PC-9 (cell line): ENCODE results near the gene DPH1. TPM values are rescaled to one million over a fixed set of nuclear protein-coding genes. Genes with fewer than 3 reads are reported as not detected.
A peak's percentile ranks its signal among the peaks of the same experiment; 100 is the strongest.

Experiments used
- BruUV-seq: library from RNA; stranded (reverse); fragments of 400-500 nt; replicated peaks from 2 replicates; lab custom pipeline; 2021; lab: Mats Ljungman, UMichigan
- CTCF ChIA-PET: fragments of 300-600 bp; sonication (Branson Sonifier 250); formaldehyde crosslinking; loops from one replicate; lab custom pipeline; 2022; ENCODE audit warnings: antibody characterized with exemption; lab: Charles Lee
- POLR2A ChIA-PET: fragments of 300-600 bp; sonication (Branson Sonifier 250); formaldehyde crosslinking; loops from one replicate; lab custom pipeline; 2022; ENCODE audit warnings: antibody characterized with exemption; ENCODE audit not compliant: unreplicated experiment; lab: Charles Lee
- DNase-seq, 2 experiments: peaks; one replicate each; pipeline versions ENCODE4 v3.0.0 to v3.0.0-alpha.2; 2015 to 2022; ENCODE audit warnings: mixed read lengths in 1 of 2
- H2AFZ ChIP-seq: fragments of 200-600 bp; sonication (generic); 2 replicates; pipeline ENCODE4 v1.8.1; 2017; ENCODE audit warnings: antibody characterized with exemption
- H3F3A ChIP-seq: fragments of 200-600 bp; sonication (generic); 2 replicates; pipeline ENCODE4 v1.8.1; 2017; ENCODE audit warnings: antibody characterized with exemption, mild to moderate bottlenecking, low read depth; ENCODE audit not compliant: insufficient read depth
- H3K27ac ChIP-seq: fragments of 200-600 bp; sonication (generic); 2 replicates; pipeline ENCODE4 v1.6.1; 2016; ENCODE audit warnings: mixed run types
- H3K27me3 ChIP-seq: fragments of 200-600 bp; sonication (generic); 2 replicates; pipeline ENCODE4 v1.6.1; 2016; ENCODE audit warnings: low read depth, mixed run types; ENCODE audit not compliant: insufficient read depth
- H3K36me3 ChIP-seq: fragments of 200-600 bp; sonication (generic); 2 replicates; pipeline ENCODE4 v1.6.1; 2016; ENCODE audit warnings: low read depth, mixed run types
- H3K4me1 ChIP-seq: fragments of 200-600 bp; sonication (generic); replicated peaks from 2 replicates; pipeline ENCODE4 v1.6.1; 2016; ENCODE audit warnings: mixed run types; ENCODE audit not compliant: insufficient read depth
- H3K4me2 ChIP-seq: fragments of 200-600 bp; sonication (generic); 2 replicates; pipeline ENCODE4 v1.6.1; 2017; ENCODE audit warnings: mixed run types
- H3K4me3 ChIP-seq: fragments of 200-600 bp; sonication (generic); 2 replicates; pipeline ENCODE4 v1.6.1; 2016; ENCODE audit warnings: mixed run types
- H3K79me2 ChIP-seq: fragments of 200-600 bp; sonication (generic); 2 replicates; pipeline ENCODE4 v1.6.1; 2017; ENCODE audit warnings: low read depth, mixed run types
- H3K9me2 ChIP-seq: fragments of 200-600 bp; sonication (generic); 2 replicates; pipeline ENCODE4 v1.8.1; 2017; ENCODE audit warnings: mild to moderate bottlenecking; ENCODE audit not compliant: insufficient read depth
- H3K9me3 ChIP-seq: fragments of 200-600 bp; sonication (generic); 2 replicates; pipeline ENCODE4 v1.8.1; 2016; ENCODE audit warnings: low read depth; ENCODE audit not compliant: insufficient read depth
- H4K20me1 ChIP-seq: fragments of 200-600 bp; sonication (generic); 2 replicates; pipeline ENCODE4 v1.8.1; 2017; ENCODE audit not compliant: insufficient read depth
- EZH2 ChIP-seq: fragments of 200-600 bp; sonication (generic); IDR thresholded peaks from 2 replicates; pipeline ENCODE4 v1.8.0; 2017; ENCODE audit warnings: antibody characterized with exemption, low read depth
- intact Hi-C: fragments of 100-400 bp; cut with micrococcal nuclease; formaldehyde crosslinking; loops from one replicate; pipeline ENCODE4 v1.10.0; 2022; ENCODE audit not compliant: unreplicated experiment
- total RNA-seq: library from RNA; stranded (reverse); gene quantifications from 2 replicates; pipeline ENCODE4 v1.2.3, GENCODE V29; 2021
- TF ChIP-seq, protein P1 (sequence below): fragments of 200-600 bp; sonication (generic); conservative IDR thresholded peaks from 2 replicates; pipeline ENCODE4 v1.6.1; 2017; ENCODE audit warnings: mixed run types, antibody characterized with exemption, mild to moderate bottlenecking, moderate library complexity

DPH1 gene
- total RNA-seq, 1 experiment from 2014 or later, result 36.7 TPM

DNA sequence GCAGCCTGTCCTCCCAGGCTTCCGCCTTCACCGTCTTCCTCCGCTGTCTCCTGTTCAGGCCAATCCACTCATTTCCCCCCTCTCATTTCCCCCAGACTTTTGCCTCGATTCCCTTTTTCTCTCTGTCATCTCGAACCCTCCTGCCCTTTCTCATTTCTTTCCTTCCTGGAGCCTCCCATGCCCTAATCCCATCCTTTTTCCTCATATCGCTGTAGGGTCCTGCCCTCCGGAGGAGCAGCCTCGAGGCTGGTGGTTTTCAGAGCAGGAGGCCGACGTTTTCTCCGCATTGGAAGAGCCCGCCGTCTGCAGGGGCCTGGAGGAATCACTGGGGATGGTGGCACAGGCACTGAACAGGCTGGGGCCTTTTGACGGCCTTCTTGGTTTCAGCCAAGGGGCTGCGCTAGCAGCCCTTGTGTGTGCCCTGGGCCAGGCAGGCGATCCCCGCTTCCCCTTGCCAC, 12.5 kb downstream of the DPH1 start:
- Histone ChIP-seq H3K36me3 (peaks cover 7% of the 10 kb centered on the region; the same call in 1 of the 2 replicates), H3K9me2 (no peaks in the 10 kb centered on the region), H4K20me1 (no peaks in the 10 kb centered on the region), H3K79me2 (peaks cover 19% of the 10 kb centered on the region), H3K9me3 (no peaks in the 10 kb centered on the region), H3F3A (peaks cover 41% of the 10 kb centered on the region), H3K27me3 (no peaks in the 10 kb centered on the region), H3K27ac (peak overlapping the region; percentile 73), H3K4me2 (peak overlapping the region; percentile 98), H2AFZ (peak overlapping the region; percentile 83), H3K4me1 (peaks cover 35% of the 10 kb centered on the region), H3K4me3 (peak overlapping the region; percentile 93)
- no peak for TF ChIP-seq EZH2
- TF ChIP-seq, protein P1, sequence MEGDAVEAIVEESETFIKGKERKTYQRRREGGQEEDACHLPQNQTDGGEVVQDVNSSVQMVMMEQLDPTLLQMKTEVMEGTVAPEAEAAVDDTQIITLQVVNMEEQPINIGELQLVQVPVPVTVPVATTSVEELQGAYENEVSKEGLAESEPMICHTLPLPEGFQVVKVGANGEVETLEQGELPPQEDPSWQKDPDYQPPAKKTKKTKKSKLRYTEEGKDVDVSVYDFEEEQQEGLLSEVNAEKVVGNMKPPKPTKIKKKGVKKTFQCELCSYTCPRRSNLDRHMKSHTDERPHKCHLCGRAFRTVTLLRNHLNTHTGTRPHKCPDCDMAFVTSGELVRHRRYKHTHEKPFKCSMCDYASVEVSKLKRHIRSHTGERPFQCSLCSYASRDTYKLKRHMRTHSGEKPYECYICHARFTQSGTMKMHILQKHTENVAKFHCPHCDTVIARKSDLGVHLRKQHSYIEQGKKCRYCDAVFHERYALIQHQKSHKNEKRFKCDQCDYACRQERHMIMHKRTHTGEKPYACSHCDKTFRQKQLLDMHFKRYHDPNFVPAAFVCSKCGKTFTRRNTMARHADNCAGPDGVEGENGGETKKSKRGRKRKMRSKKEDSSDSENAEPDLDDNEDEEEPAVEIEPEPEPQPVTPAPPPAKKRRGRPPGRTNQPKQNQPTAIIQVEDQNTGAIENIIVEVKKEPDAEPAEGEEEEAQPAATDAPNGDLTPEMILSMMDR, result no peak
- ChIA-PET POLR2A (no interaction called here), CTCF (no interaction called here)
- intact Hi-C loops, result loop anchor here (2.0 to 5.0 kb wide), 4 partner anchors 325 to 470 kb away; partner anchors contain the start of gene RILP
- DNase-seq, result no peak
- BruUV-seq, result no TSS peak

DNA sequence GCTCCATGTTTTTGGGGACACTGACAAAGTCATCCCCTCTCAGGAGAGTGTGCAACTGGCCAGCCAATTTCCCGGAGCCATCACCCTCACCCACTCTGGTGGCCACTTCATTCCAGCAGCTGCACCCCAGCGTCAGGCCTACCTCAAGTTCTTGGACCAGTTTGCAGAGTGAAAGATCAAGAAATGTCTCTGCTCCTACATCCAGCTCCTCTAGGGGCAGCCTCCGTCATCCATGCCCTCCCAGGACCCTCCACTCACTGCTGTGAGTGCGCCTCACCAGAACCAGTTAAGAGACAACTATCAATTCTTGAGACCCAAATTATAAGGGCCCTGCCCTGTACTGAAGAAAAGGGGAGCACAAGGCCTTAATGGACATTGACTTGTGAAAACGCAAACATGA, 13.0 kb downstream of the DPH1 start:
- Histone ChIP-seq H3K27me3 (no peaks in the 10 kb centered on the region), H3K9me2 (no peaks in the 10 kb centered on the region), H3K36me3 (peaks cover 7% of the 10 kb centered on the region; the same call in 1 of the 2 replicates), H4K20me1 (no peaks in the 10 kb centered on the region), H3K9me3 (no peaks in the 10 kb centered on the region), H3F3A (peaks cover 39% of the 10 kb centered on the region), H3K27ac (peak overlapping the region; percentile 73), H3K4me2 (peak overlapping the region; percentile 98), H2AFZ (no peak overlapping the region), H3K79me2 (peaks cover 19% of the 10 kb centered on the region), H3K4me3 (peak overlapping the region; percentile 93), H3K4me1 (peaks cover 35% of the 10 kb centered on the region)
- no peak for DNase-seq
- TF ChIP-seq EZH2, result no peak
- TF ChIP-seq, protein P1, result no peak
- intact Hi-C loops, result loop anchor here (2.0 to 5.0 kb wide), 4 partner anchors 326 to 471 kb away; partner anchors contain the start of gene RILP
- ChIA-PET CTCF (no interaction called here), POLR2A (no interaction called here)
- BruUV-seq, result TSS peak; percentile 53

DNA sequence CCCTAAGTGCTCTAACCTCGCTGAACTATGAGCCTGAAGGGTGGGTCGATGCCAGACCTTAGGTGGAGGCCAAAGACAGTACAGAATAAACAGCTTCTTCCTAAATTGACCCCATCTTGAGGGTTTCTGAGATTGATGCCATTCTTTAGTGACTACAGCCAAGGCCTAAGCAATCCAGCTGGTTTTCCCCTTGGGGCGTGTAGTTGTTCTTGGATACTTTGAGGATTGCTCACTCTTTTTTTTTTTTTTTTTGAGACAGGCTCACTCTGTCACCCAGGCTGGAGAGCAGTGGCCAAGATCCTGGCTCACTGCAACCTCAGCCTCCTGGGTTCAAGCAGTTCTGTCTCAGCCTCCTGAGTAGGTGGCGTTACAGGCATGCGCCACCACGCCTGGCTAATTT, 13.8 kb downstream of the DPH1 start:
- peaks cover 19% of the 10 kb centered on the region for H3K79me2 ChIP-seq
- ChIA-PET POLR2A (interaction anchor here (0.7 kb wide), 1 partner anchor 270 kb away, joined by 13 read pairs; no protein-coding TSS in a partner anchor), CTCF (interaction anchor here (0.6 kb wide), 1 partner anchor 160 kb away, joined by 3 read pairs; no protein-coding TSS in a partner anchor)
- TF ChIP-seq, protein P1, result no peak
- TF ChIP-seq EZH2, result no peak
- intact Hi-C loops, result loop anchor here (2.0 to 5.0 kb wide), 4 partner anchors 326 to 471 kb away; partner anchors contain the start of gene RILP
- H3K36me3 ChIP-seq, result peaks cover 7% of the 10 kb centered on the region; the same call in 1 of the 2 replicates
- H3K9me2 ChIP-seq, result no peaks in the 10 kb centered on the region
- peak overlapping the region; percentile 98 for H3K4me2 ChIP-seq
- no TSS peak for BruUV-seq
- peak overlapping the region; percentile 27; the same call in 1 of the 2 replicates for H3K4me3 ChIP-seq
- H3K27ac ChIP-seq, result peak overlapping the region; percentile 73
- H3K27me3 ChIP-seq, result no peaks in the 10 kb centered on the region
- peaks cover 39% of the 10 kb centered on the region for H3K4me1 ChIP-seq
- H3K9me3 ChIP-seq, result no peaks in the 10 kb centered on the region
- peaks cover 39% of the 10 kb centered on the region for H3F3A ChIP-seq
- H4K20me1 ChIP-seq, result no peaks in the 10 kb centered on the region
- no peak overlapping the region for H2AFZ ChIP-seq
- peak; percentile 65 to 83 for DNase-seq
